Fibroblast of lung (primary cell): ENCODE measurements around the gene GTF2A1. TPM values are rescaled to one million over a fixed set of nuclear protein-coding genes. Genes with fewer than 3 reads are reported as not detected.

Source experiments
- DNase-seq, 2 donors: peaks; one replicate each; pipeline versions ENCODE4 v3.0.0 to v3.0.0-alpha.2; 2010; ENCODE audit warnings: low read depth in 2 of 2
- H2AFZ ChIP-seq: 2 replicates; pipeline ENCODE4 v1.5.1; 2012; ENCODE audit warnings: low read length, control low read depth, inconsistent platforms
- H3K27ac ChIP-seq: 2 replicates; pipeline ENCODE4 v1.5.1; 2011; ENCODE audit warnings: low read length, control low read depth; ENCODE audit not compliant: insufficient read depth
- H3K27me3 ChIP-seq: 2 replicates; pipeline ENCODE4 v1.5.1; 2011; ENCODE audit warnings: mild to moderate bottlenecking, low read length; ENCODE audit not compliant: control insufficient read depth, insufficient read depth
- H3K36me3 ChIP-seq: 2 replicates; pipeline ENCODE4 v1.5.1; 2011; ENCODE audit warnings: low read length; ENCODE audit not compliant: control insufficient read depth, insufficient read depth
- H3K4me1 ChIP-seq: 2 replicates; pipeline ENCODE4 v1.5.1; 2011; ENCODE audit warnings: low read length; ENCODE audit not compliant: control insufficient read depth, insufficient read depth; ENCODE audit errors: extremely low read depth
- H3K4me2 ChIP-seq: 2 replicates; pipeline ENCODE4 v1.5.1; 2011; ENCODE audit warnings: low read length, control low read depth; ENCODE audit not compliant: insufficient read depth; ENCODE audit errors: extremely low read depth
- H3K4me3 ChIP-seq, 4 experiments: fragments of 200-600 bp in 1 of 4; sonication (generic) in 1 of 4; replicated peaks in 1 of 4; 2 replicates each; pipeline ENCODE4 v1.5.1; 2011 to 2016; ENCODE audit warnings: low read length in 4 of 4, low read depth in 3 of 4, mild to moderate bottlenecking in 3 of 4, control low read depth in 2 of 4, inconsistent platforms in 1 of 4, mixed read lengths in 1 of 4; ENCODE audit not compliant: insufficient read depth in 1 of 4; ENCODE audit errors: control extremely low read depth in 1 of 4
- H3K79me2 ChIP-seq: 2 replicates; pipeline ENCODE4 v1.5.1; 2012; ENCODE audit warnings: mild to moderate bottlenecking, low read length, inconsistent platforms; ENCODE audit not compliant: control insufficient read depth, insufficient read depth
- H3K9ac ChIP-seq: 2 replicates; pipeline ENCODE4 v1.5.1; 2011; ENCODE audit warnings: mild to moderate bottlenecking, low read length, control low read depth; ENCODE audit not compliant: insufficient read depth
- H3K9me3 ChIP-seq: 2 replicates; pipeline ENCODE4 v1.5.1; 2012; ENCODE audit warnings: low read depth, low read length; ENCODE audit not compliant: control insufficient read depth, insufficient read depth
- H4K20me1 ChIP-seq: 2 replicates; pipeline ENCODE4 v1.5.1; 2011; ENCODE audit warnings: low read length; ENCODE audit not compliant: control insufficient read depth, insufficient read depth; ENCODE audit errors: extremely low read depth
- CTCF ChIP-seq, 2 donors: IDR thresholded peaks in 1 of 2; conservative IDR thresholded peaks in 1 of 2; 1 replicate in 1 of 2; 2 replicates in 1 of 2; pipeline ENCODE4 v1.5.1; 2011 to 2012; ENCODE audit warnings: low read length in 2 of 2, control low read depth in 1 of 2, inconsistent platforms in 1 of 2, low read depth in 1 of 2, mild to moderate bottlenecking in 1 of 2
- EZH2 ChIP-seq: IDR thresholded peaks from 2 replicates; pipeline ENCODE4 v1.5.1; 2012; ENCODE audit warnings: low read length, control low read depth, mild to moderate bottlenecking; ENCODE audit errors: missing control alignments
- polyA plus RNA-seq, 2 donors: library from polyadenylated mRNA; depleted of rRNA in 1 of 2; stranded (reverse) in 1 of 2; unstranded in 1 of 2; fragments of >200 nt; gene quantifications; 2 replicates each; pipeline ENCODE4 v1.2.1, GENCODE V29; 2011 to 2012; ENCODE audit warnings: missing spikeins in 1 of 2
- total RNA-seq: library from RNA; depleted of rRNA; stranded (reverse); fragments of >200 nt; gene quantifications from 2 replicates; pipeline ENCODE4 v1.2.1, GENCODE V29; 2014

GTF2A1 gene
- total and polyA plus RNA-seq, 2 donors (not counting 1 experiment from before 2014, with no cell fraction given): 23.2 to 32.7 TPM

- no peaks in the 10 kb centered on the region for H3K79me2 ChIP-seq
- TF ChIP-seq CTCF (conservative IDR thresholded peaks at IDR 0.05 in 1 of 2, IDR thresholded peaks at IDR 0.05 in 1 of 2; ENCODE audit: low read depth in 1 of 2, low read length in 2 of 2) (no peak), EZH2 (no peak)
- H3K4me3 ChIP-seq: no peak overlapping the region
- H3K4me1 ChIP-seq: no peaks in the 10 kb centered on the region
- no peaks in the 10 kb centered on the region for H4K20me1 ChIP-seq
- H3K9ac ChIP-seq: no peak overlapping the region
- DNase-seq: peak; percentile 16 to 28
- H3K36me3 ChIP-seq: no peaks in the 10 kb centered on the region
- H3K9me3 ChIP-seq: no peaks in the 10 kb centered on the region
- H2AFZ ChIP-seq: no peak overlapping the region
- no peak overlapping the region for H3K4me2 ChIP-seq
- H3K27ac ChIP-seq: no peak overlapping the region
- H3K27me3 ChIP-seq: no peaks in the 10 kb centered on the region
Observed at GRCh38 chr14:81127785-81128184, 93.0 kb downstream of the GTF2A1 start.

- no peak overlapping the region for H3K27ac ChIP-seq
- H3K9me3 ChIP-seq: no peaks in the 10 kb centered on the region
- H3K79me2 ChIP-seq: no peaks in the 10 kb centered on the region
- no peak overlapping the region for H3K4me2 ChIP-seq
- no peaks in the 10 kb centered on the region for H3K27me3 ChIP-seq
- no peaks in the 10 kb centered on the region for H4K20me1 ChIP-seq
- H3K36me3 ChIP-seq: no peaks in the 10 kb centered on the region
- TF ChIP-seq EZH2: no peak
- no peak for TF ChIP-seq CTCF (conservative IDR thresholded peaks at IDR 0.05 in 1 of 2, IDR thresholded peaks at IDR 0.05 in 1 of 2; ENCODE audit: low read depth in 1 of 2, low read length in 2 of 2)
- H3K4me1 ChIP-seq: no peaks in the 10 kb centered on the region
- H2AFZ ChIP-seq: no peak overlapping the region
- DNase-seq: no peak
- no peak overlapping the region for H3K9ac ChIP-seq
- no peak overlapping the region for H3K4me3 ChIP-seq
Observed at GRCh38 chr14:81125536-81125935, 95.2 kb downstream of the GTF2A1 start.

Other genes with a start within 250 kb of the GTF2A1 start
- 34.9 and 52.5 TPM in 2 replicates for gene STON2, start 179.4 kb upstream of the GTF2A1 start, total RNA-seq
- 1.5 and 4.6 TPM in 2 replicates for gene STON2, start 179.4 kb upstream of the GTF2A1 start, polyA plus RNA-seq